Transverse colon (tissue), 3 donors: ENCODE measurements around the gene PHF12.

Source experiments
- POLR2A ChIP-seq: fragments of 450-650 bp; IDR thresholded peaks from one replicate; pipeline ENCODE4 v1.6.1; 2016; ENCODE audit warnings: antibody characterized with exemption, mild to moderate bottlenecking, moderate library complexity
- TF ChIP-seq, protein P1 (sequence below), 5 experiments: fragments of 200-600 bp in 3 of 5; fragments of 450-650 bp in 2 of 5; sonication (generic) in 3 of 5; IDR thresholded peaks; 1 replicate in 2 of 5; 2 replicates in 3 of 5; pipeline ENCODE4 v1.5.1; 2016 to 2017; ENCODE audit warnings: antibody characterized with exemption in 5 of 5, inconsistent platforms in 3 of 5, mild to moderate bottlenecking in 2 of 5, moderate library complexity in 1 of 5

DNA sequence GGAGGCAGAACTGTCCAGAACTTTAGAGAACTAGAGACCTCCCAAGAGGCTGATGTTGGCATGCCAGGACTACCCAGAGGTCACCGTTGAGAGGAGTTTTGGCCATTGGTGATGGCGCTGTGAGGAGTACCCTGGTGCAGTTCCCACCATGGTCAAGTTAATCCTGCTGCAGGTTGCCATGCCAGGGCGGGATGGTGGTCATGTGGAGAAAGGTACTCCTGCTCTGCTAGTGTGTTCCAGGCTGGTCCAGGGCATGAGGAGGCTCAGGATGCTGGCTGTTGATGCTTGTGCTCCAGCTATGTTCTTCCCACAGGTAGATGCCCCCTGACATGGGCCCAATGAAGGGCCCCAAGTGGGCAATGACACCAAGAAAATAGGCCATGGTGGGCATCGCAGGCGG lies 4.1 kb upstream of the PHF12 start:
- TF ChIP-seq, protein P1, sequence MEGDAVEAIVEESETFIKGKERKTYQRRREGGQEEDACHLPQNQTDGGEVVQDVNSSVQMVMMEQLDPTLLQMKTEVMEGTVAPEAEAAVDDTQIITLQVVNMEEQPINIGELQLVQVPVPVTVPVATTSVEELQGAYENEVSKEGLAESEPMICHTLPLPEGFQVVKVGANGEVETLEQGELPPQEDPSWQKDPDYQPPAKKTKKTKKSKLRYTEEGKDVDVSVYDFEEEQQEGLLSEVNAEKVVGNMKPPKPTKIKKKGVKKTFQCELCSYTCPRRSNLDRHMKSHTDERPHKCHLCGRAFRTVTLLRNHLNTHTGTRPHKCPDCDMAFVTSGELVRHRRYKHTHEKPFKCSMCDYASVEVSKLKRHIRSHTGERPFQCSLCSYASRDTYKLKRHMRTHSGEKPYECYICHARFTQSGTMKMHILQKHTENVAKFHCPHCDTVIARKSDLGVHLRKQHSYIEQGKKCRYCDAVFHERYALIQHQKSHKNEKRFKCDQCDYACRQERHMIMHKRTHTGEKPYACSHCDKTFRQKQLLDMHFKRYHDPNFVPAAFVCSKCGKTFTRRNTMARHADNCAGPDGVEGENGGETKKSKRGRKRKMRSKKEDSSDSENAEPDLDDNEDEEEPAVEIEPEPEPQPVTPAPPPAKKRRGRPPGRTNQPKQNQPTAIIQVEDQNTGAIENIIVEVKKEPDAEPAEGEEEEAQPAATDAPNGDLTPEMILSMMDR (IDR thresholded peaks at IDR 0.05), result no peak
- no peak for TF ChIP-seq POLR2A
